GM23248 (cell line): Measurements from ENCODE around the gene CDH22. TPM values are rescaled to one million over a fixed set of nuclear protein-coding genes. Genes with fewer than 3 reads are reported as not detected.

Experiments
- DNase-seq: peaks from one replicate; pipeline ENCODE4 v3.0.0-alpha.2; 2015
- H2AFZ ChIP-seq: fragments of 200-600 bp; sonication (generic); 2 replicates; pipeline ENCODE4 v1.6.1; 2016; ENCODE audit warnings: antibody characterized with exemption
- H3F3A ChIP-seq: fragments of 200-600 bp; sonication (generic); 2 replicates; pipeline ENCODE4 v1.6.1; 2016; ENCODE audit warnings: mild to moderate bottlenecking, antibody characterized with exemption, mixed run types; ENCODE audit not compliant: insufficient read depth
- H3K27ac ChIP-seq: fragments of 200-600 bp; sonication (generic); 2 replicates; pipeline ENCODE4 v1.5.1; 2016; ENCODE audit warnings: mild to moderate bottlenecking
- H3K27me3 ChIP-seq: fragments of 200-600 bp; sonication (generic); replicated peaks from 2 replicates; pipeline ENCODE4 v1.6.1; 2016; ENCODE audit warnings: mild to moderate bottlenecking; ENCODE audit not compliant: insufficient read depth
- H3K36me3 ChIP-seq: fragments of 200-600 bp; sonication (generic); 2 replicates; pipeline ENCODE4 v1.6.1; 2016; ENCODE audit warnings: low read depth, mild to moderate bottlenecking
- H3K4me1 ChIP-seq: fragments of 200-600 bp; sonication (generic); 2 replicates; pipeline ENCODE4 v1.6.1; 2016; ENCODE audit warnings: mild to moderate bottlenecking; ENCODE audit not compliant: insufficient read depth
- H3K4me2 ChIP-seq: fragments of 200-600 bp; sonication (generic); one replicate; pipeline ENCODE4 v1.6.1; 2016; ENCODE audit warnings: mild to moderate bottlenecking; ENCODE audit not compliant: unreplicated experiment
- H3K4me3 ChIP-seq: fragments of 200-600 bp; sonication (generic); 2 replicates; pipeline ENCODE4 v1.5.1; 2016; ENCODE audit warnings: mild to moderate bottlenecking
- H3K79me2 ChIP-seq: fragments of 200-600 bp; sonication (generic); 2 replicates; pipeline ENCODE4 v1.6.1; 2016; ENCODE audit warnings: mild to moderate bottlenecking; ENCODE audit not compliant: insufficient read depth
- H3K9ac ChIP-seq: fragments of 200-600 bp; sonication (generic); 2 replicates; pipeline ENCODE4 v1.6.1; 2016; ENCODE audit warnings: mild to moderate bottlenecking
- H3K9me2 ChIP-seq: fragments of 200-600 bp; sonication (generic); 2 replicates; pipeline ENCODE4 v1.6.1; 2016; ENCODE audit warnings: mixed run types, mild to moderate bottlenecking, moderate library complexity; ENCODE audit not compliant: insufficient read depth
- H3K9me3 ChIP-seq: fragments of 200-600 bp; sonication (generic); one replicate; pipeline ENCODE4 v1.6.1; 2017; ENCODE audit warnings: low read depth
- H4K20me1 ChIP-seq: fragments of 200-600 bp; sonication (generic); 2 replicates; pipeline ENCODE4 v1.6.0; 2016; ENCODE audit not compliant: insufficient read depth
- EZH2 ChIP-seq: fragments of 200-600 bp; sonication (generic); IDR thresholded peaks from 2 replicates; pipeline ENCODE4 v1.6.1; 2018; ENCODE audit warnings: antibody characterized with exemption, mild to moderate bottlenecking; ENCODE audit not compliant: insufficient read depth, poor library complexity, severe bottlenecking
- EZH2phosphoT487 ChIP-seq: fragments of 200-600 bp; sonication (generic); IDR thresholded peaks from 2 replicates; pipeline ENCODE4 v1.6.1; 2018; ENCODE audit warnings: antibody characterized with exemption, moderate library complexity, mild to moderate bottlenecking, low read depth; ENCODE audit not compliant: insufficient read depth
- WGBS, 2 experiments: methylation state at CpG; one replicate each; pipeline ENCODE4 v1.1.6; 2015 to 2017; ENCODE audit warnings: low lambda C conversion rate in 2 of 2, low coverage in 1 of 2; ENCODE audit errors: missing lambda C conversion rate in 2 of 2; 5-methylcytosine and 5-hydroxymethylcytosine counted together
- in situ Hi-C: fragments of 300-500 bp; cut with MboI; formaldehyde crosslinking; loops from 2 replicates; pipeline ENCODE4 v1.15.0; 2020
- polyA plus RNA-seq: library from polyadenylated mRNA; unstranded; fragments of >200 nt; fragmentation: Nextera tagmentation; extraction: Ambion mirVana; gene quantifications from 2 replicates; pipeline ENCODE4 v1.2.1, GENCODE V29; 2016
- total RNA-seq: library from RNA; depleted of rRNA; stranded (reverse); fragments of >200 nt; shearing (Covaris generic); gene quantifications from 2 replicates; pipeline ENCODE4 v1.2.3, GENCODE V29; 2014

The CDH22 gene
- total and polyA plus RNA-seq, 2 experiments from 2014 or later, result not detected

DNA sequence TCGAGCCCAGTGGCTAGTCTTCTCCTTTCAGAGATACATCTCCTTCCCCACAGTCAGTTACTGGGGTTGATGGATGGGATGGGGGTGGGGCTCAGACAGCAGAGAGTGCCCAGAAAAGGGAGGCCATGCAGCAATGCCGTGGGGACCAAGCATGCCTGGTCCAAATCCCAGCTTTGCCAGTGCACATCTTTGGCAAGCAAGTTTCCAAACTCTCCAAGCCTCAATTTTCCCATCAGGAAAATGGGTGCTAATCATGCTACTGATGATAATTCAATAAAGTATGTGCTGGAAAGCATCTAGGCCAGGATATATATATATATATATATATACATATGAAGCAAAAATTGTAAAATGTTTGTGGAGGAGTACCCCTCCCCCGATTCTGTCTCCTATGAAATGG, 111.3 kb downstream of the CDH22 start:
- Histone ChIP-seq H3K36me3 (no peaks in the 10 kb centered on the region), H3K27me3 (peaks cover 15% of the 10 kb centered on the region), H3K79me2 (no peaks in the 10 kb centered on the region), H2AFZ (no peak overlapping the region), H3K4me1 (no peaks in the 10 kb centered on the region), H3K9ac (no peak overlapping the region), H4K20me1 (no peaks in the 10 kb centered on the region), H3K4me3 (no peak overlapping the region), H3F3A (no peaks in the 10 kb centered on the region), H3K4me2 (no peak overlapping the region), H3K9me3 (no peaks in the 10 kb centered on the region), H3K27ac (no peak overlapping the region), H3K9me2 (no peaks in the 10 kb centered on the region)
- no peak for DNase-seq
- WGBS, 2 experiments, result 32 to 37% methylated on average over 3 of the region's 3 CpGs
- TF ChIP-seq EZH2phosphoT487 (no peak), EZH2 (no peak)
- in situ Hi-C loops, result no loop called here

DNA sequence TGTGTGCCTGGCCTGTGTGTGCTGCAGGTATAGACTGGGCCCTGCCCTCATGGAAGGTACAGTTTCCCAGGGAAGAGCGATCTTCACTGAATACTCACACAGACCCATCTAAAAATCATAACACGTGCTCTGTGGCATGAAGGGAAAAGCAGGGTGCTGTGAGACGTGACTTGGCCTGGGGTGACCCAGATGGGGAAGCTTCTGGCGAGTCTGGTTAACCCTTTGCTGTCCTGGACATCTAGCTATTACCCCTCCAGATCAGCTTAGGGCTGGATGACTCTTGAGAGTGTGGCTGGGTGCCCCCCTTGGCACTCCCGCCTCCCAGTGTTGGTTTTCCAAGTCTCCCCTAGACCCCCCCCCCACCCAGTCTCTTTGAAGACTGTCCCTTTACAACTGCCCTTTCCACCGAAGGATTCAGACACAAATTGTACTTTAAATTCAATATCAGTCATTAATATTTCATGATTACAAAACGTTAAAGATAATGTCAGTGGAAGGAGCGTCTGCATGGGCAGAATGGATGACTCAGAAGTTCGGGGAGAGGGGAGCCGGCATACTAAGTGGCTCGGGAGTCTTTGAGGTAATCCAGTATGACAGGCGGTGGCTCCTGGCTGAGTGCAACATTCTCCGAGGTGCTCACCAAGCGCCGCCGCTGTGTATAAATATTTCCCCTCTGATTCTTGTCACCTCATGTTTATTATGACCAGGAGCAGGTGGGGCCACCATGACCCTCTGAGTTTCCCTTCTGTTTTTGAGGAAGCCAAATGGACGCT, 112.8 kb downstream of the CDH22 start:
- TF ChIP-seq EZH2, result no peak
- no peak for TF ChIP-seq EZH2phosphoT487

DNA sequence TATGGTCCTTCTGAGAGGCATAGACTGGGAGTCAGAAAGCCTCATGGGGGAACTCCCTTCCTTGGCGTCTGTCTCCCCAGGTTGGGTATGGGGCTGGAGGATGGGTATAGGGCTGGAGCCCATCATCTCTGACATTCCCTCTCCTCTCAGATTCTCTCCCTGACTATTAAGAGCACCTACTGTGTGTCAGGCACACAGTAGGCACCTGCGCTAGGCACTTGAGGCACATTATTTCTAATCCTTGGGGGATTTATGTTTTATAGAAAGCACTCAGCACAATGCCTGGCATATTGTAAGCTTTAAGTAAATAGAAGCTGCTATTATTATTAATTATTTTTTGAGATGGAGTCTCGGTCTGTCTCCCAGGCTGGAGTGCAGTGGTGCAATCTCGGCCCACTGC, 113.9 kb downstream of the CDH22 start:
- Histone ChIP-seq H3K27me3 (peaks cover 8% of the 10 kb centered on the region; the same call in 1 of the 2 replicates), H3K27ac (no peak overlapping the region), H3K4me3 (no peak overlapping the region), H3K9me2 (no peaks in the 10 kb centered on the region), H3K9me3 (no peaks in the 10 kb centered on the region), H3K36me3 (no peaks in the 10 kb centered on the region), H3K9ac (no peak overlapping the region), H3F3A (no peaks in the 10 kb centered on the region), H3K79me2 (no peaks in the 10 kb centered on the region), H4K20me1 (no peaks in the 10 kb centered on the region), H2AFZ (no peak overlapping the region), H3K4me1 (no peaks in the 10 kb centered on the region), H3K4me2 (no peak overlapping the region)
- WGBS, 2 experiments, result 69% methylated on average over 4 of the region's 4 CpGs
- DNase-seq, result no peak
- TF ChIP-seq EZH2, result no peak
- TF ChIP-seq EZH2phosphoT487, result no peak
- in situ Hi-C loops, result no loop called here

More for the DNA sequence above, 112.8 kb downstream of the CDH22 start:
- Histone ChIP-seq H3K36me3 (no peaks in the 10 kb centered on the region), H3K9me2 (no peaks in the 10 kb centered on the region), H3K4me2 (no peak overlapping the region), H3K9me3 (no peaks in the 10 kb centered on the region), H3F3A (no peaks in the 10 kb centered on the region), H3K4me3 (no peak overlapping the region), H3K79me2 (no peaks in the 10 kb centered on the region), H3K9ac (no peak overlapping the region), H4K20me1 (no peaks in the 10 kb centered on the region), H3K27ac (no peak overlapping the region), H3K27me3 (peaks cover 6% of the 10 kb centered on the region), H2AFZ (no peak overlapping the region), H3K4me1 (no peaks in the 10 kb centered on the region)
- DNase-seq, result no peak
- WGBS, 2 experiments, result 24 to 32% methylated on average over 16 to 17 of the region's 17 CpGs
- in situ Hi-C loops, result no loop called here

DNA sequence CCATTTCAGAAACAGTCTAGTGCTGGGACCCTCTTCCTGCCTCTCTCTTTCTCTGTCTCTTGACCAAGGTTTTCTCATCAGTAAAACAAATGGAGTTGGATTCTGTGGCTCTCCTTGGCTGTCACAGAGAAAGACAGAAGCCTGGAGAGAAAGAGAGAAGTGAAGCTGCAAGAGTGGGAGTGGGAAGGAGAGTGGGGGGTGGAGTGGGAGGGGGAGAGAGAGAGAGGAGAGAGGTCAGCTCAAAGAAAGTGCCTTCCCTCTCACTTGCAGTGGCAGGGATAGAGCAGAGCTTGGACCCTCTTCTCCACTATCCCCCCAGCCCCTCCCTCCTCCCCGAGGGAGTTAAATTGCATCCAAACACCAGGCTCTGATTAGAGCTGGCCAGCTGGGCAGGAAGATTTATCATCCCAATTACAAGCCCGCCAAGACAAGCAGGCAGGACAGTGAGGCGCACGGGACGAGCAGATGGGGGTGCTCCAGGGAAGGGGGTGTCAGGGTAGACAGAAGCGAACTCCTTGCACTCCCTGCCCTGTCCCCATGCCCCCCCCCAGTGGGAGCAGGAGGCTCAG, 115.8 kb downstream of the CDH22 start:
- Histone ChIP-seq H3K9me3 (no peaks in the 10 kb centered on the region), H3K79me2 (no peaks in the 10 kb centered on the region), H3K4me1 (no peaks in the 10 kb centered on the region), H3K9ac (no peak overlapping the region), H3K4me2 (no peak overlapping the region), H3K9me2 (no peaks in the 10 kb centered on the region), H4K20me1 (no peaks in the 10 kb centered on the region), H3K27me3 (0 out of 2 replicates have a peak, but pooled peaks cover 8% of the 10 kb centered on the region), H2AFZ (no peak overlapping the region), H3F3A (no peaks in the 10 kb centered on the region), H3K27ac (no peak overlapping the region), H3K36me3 (no peaks in the 10 kb centered on the region), H3K4me3 (no peak overlapping the region)
- no peak for DNase-seq
- WGBS, 2 experiments, result 1 to 4% methylated on average over 6 of the region's 6 CpGs
- in situ Hi-C loops, result no loop called here
- TF ChIP-seq EZH2phosphoT487, result no peak
- TF ChIP-seq EZH2, result no peak
